HFFc6 (cell line): ENCODE measurements around the gene MYOC. TPM values are rescaled to one million over a fixed set of nuclear protein-coding genes. Genes with fewer than 3 reads are reported as not detected.

ENCODE experiments used
- DNase-seq: peaks from one replicate; pipeline ENCODE4 v3.0.0-alpha.2; 2018
- H3K27ac Mint-ChIP-seq: 2 replicates; pipeline ENCODE4 v1.8.0; 2020; ENCODE audit warnings: mild to moderate bottlenecking, mixed read lengths
- H3K27me3 Mint-ChIP-seq: 2 replicates; pipeline ENCODE4 v1.8.0; 2021; ENCODE audit warnings: mild to moderate bottlenecking, moderate library complexity, mixed read lengths; ENCODE audit not compliant: insufficient read depth
- H3K36me3 Mint-ChIP-seq: 2 replicates; pipeline ENCODE4 v1.8.0; 2021; ENCODE audit warnings: low read depth, mixed read lengths
- H3K4me1 Mint-ChIP-seq: 2 replicates; pipeline ENCODE4 v1.8.0; 2020; ENCODE audit warnings: low read depth, mixed read lengths
- H3K4me3 Mint-ChIP-seq: 2 replicates; pipeline ENCODE4 v1.8.0; 2020; ENCODE audit warnings: mild to moderate bottlenecking, moderate library complexity, mixed read lengths
- H3K9me3 Mint-ChIP-seq: 2 replicates; pipeline ENCODE4 v1.8.0; 2020; ENCODE audit warnings: mild to moderate bottlenecking, mixed read lengths
- total RNA-seq, 6 experiments: library from RNA; stranded (reverse); fragmentation: NEBNext Ultra II Directional; extraction: Animal tissue kit (Norgen Biotek cat#: 25700); gene quantifications; 2 replicates in 1 of 6; 3 replicates in 5 of 6; pipeline ENCODE4 v1.2.3, GENCODE V29; 2021
- TF ChIP-seq, protein P1 (sequence below): fragments of 200-600 bp; sonication (generic); IDR thresholded peaks from 2 replicates; pipeline ENCODE4 v1.5.0; 2021; ENCODE audit warnings: antibody characterized with exemption, mild to moderate bottlenecking

The MYOC gene
- total RNA-seq, 6 experiments from 2014 or later = 0.10 TPM; not detected in 5

DNA sequence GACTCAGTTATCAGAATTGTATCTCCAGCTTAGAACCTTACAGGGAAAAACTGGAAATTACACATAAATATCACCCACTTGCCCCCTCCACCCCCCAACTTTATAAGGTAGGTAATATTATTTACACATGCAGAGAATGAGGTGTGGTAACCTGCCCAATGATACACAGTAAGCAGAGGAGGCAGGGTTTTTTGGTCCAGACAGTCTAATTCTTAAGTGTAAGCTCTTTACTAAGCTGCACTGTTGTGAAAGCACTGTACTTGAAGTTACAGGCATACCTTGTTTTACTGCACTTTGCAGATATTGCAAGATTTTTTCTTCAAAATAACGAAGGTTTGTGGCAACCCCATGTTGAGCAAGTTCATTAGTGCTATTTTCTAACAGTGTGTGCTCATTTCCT lies 55.3 kb downstream of the MYOC start:
- Mint-ChIP-seq H3K27ac (no peak overlapping the region), H3K4me3 (no peak overlapping the region), H3K4me1 (peaks cover 6% of the 10 kb centered on the region; the same call in 1 of the 2 replicates), H3K27me3 (no peaks in the 10 kb centered on the region; the same call in 1 of the 2 replicates), H3K36me3 (peaks cover 25% of the 10 kb centered on the region), H3K9me3 (no peaks in the 10 kb centered on the region)
- TF ChIP-seq, protein P1, sequence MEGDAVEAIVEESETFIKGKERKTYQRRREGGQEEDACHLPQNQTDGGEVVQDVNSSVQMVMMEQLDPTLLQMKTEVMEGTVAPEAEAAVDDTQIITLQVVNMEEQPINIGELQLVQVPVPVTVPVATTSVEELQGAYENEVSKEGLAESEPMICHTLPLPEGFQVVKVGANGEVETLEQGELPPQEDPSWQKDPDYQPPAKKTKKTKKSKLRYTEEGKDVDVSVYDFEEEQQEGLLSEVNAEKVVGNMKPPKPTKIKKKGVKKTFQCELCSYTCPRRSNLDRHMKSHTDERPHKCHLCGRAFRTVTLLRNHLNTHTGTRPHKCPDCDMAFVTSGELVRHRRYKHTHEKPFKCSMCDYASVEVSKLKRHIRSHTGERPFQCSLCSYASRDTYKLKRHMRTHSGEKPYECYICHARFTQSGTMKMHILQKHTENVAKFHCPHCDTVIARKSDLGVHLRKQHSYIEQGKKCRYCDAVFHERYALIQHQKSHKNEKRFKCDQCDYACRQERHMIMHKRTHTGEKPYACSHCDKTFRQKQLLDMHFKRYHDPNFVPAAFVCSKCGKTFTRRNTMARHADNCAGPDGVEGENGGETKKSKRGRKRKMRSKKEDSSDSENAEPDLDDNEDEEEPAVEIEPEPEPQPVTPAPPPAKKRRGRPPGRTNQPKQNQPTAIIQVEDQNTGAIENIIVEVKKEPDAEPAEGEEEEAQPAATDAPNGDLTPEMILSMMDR = no peak
- no peak for DNase-seq

DNA sequence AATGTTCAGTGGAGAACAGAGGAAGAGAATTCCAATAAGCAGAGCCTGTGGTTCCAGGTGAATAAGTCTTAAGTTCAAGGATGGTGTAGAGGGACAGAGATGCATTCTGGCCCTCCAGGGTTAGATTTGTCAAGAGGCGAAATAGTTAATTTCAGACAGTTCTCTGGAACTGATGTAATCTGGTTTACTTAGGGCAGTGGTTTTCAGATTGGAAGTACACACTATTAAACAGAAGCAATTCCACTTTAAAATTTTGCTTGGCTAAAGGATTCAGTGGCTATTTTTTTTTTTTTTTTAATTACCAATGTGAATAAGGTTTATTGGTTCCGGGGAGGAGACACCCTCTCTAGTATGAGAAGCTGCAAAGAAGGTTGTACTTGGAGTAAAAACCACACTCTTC lies 55.8 kb downstream of the MYOC start:
- Mint-ChIP-seq H3K4me3 (no peak overlapping the region), H3K36me3 (peaks cover 27% of the 10 kb centered on the region), H3K9me3 (no peaks in the 10 kb centered on the region), H3K4me1 (peaks cover 6% of the 10 kb centered on the region; the same call in 1 of the 2 replicates), H3K27me3 (no peaks in the 10 kb centered on the region; the same call in 1 of the 2 replicates), H3K27ac (no peak overlapping the region)
- no peak for DNase-seq
- TF ChIP-seq, protein P1 = no peak

DNA sequence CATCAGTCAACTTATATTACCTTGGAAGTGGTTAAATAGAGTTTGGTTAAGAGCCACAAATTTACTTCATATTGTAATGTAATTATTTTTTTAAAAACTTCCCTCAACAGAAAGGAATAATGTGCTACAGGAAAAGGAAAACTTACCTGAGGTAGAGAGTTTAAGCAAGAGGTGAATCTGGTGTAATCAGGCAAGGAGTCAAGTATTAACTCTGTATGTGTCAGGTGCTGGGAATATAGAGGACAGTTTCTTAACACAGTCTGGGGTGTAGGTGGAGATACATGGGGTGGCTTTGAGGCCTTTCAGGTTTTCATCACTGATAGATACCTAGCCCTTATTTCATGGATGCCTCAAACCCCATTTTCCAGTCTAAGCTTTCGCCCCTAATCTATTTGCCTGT lies 56.4 kb downstream of the MYOC start:
- peaks cover 32% of the 10 kb centered on the region for H3K36me3 Mint-ChIP-seq
- TF ChIP-seq, protein P1 = no peak
- H3K4me1 Mint-ChIP-seq = peaks cover 6% of the 10 kb centered on the region; the same call in 1 of the 2 replicates
- no peaks in the 10 kb centered on the region for H3K9me3 Mint-ChIP-seq
- no peaks in the 10 kb centered on the region; the same call in 1 of the 2 replicates for H3K27me3 Mint-ChIP-seq
- no peak overlapping the region for H3K4me3 Mint-ChIP-seq
- DNase-seq = no peak
- H3K27ac Mint-ChIP-seq = no peak overlapping the region

DNA sequence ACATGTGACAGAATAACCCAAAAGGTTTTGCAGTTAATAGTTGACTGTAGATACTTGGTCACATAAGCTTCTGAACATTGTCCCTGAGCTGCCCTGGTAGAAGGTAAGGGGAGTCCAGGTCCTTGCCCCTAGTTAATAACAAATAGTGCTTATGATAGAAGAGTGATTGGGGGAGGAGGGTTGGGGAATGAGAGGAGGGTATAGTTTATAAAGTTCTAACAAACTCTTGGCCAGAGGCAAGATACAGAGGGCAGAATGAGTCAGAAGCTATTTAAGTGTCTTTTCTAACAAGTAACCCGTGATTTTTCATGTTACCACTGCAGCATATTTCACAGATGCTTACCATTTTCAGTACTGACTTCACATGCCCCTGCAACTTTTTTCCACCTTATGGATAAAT lies 57.2 kb downstream of the MYOC start:
- TF ChIP-seq, protein P1 = no peak
- Mint-ChIP-seq H3K9me3 (no peaks in the 10 kb centered on the region), H3K36me3 (peaks cover 36% of the 10 kb centered on the region), H3K27ac (0 out of 2 replicates have a peak overlapping the region, but pooled peaks have one; percentile 45), H3K27me3 (no peaks in the 10 kb centered on the region), H3K4me3 (no peak overlapping the region), H3K4me1 (peaks cover 7% of the 10 kb centered on the region)
- DNase-seq = peak; percentile 12

DNA sequence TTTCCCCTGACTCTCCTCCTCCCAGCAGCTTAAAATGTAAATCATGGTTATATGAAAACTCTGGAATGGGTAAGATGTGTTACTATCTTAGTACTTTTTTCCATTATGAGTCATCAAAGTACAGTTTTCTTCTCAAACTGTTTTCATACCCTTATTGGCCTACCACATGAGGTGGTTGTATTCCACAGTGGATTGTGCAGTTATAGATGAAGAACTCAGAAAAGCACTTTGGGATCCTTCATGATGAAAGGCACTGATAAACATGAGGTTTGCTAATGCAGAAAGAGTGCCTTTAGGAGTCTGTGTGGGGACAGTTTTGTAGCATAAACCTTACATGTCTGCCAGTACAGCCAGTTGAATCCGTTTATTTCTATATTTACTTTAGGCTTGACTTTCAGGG lies 62.5 kb downstream of the MYOC start:
- Mint-ChIP-seq H3K9me3 (no peaks in the 10 kb centered on the region), H3K4me3 (no peak overlapping the region), H3K36me3 (peaks cover 45% of the 10 kb centered on the region), H3K27ac (peak overlapping the region; percentile 71), H3K4me1 (peaks cover 18% of the 10 kb centered on the region), H3K27me3 (no peaks in the 10 kb centered on the region)
- peak; percentile 29 for DNase-seq
- TF ChIP-seq, protein P1 = no peak

DNA sequence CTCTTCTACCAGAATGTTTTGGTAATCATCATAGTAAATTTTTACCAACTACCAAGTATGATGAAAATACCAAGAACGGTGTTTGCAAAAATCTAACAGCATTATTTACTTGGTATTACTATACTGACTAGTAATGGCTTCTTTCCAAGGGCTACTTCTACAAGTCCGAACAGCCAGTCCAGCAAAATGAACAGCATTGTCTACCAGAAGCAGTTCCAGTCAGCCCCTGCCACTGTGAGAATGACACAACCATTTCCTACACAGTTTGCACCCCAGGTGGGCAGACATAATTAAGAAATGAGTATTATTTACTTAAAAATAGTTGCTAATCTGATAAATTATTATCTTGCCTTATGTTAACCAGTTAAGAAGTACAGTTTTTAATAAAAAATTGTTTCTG lies 64.3 kb downstream of the MYOC start:
- TF ChIP-seq, protein P1 = no peak
- DNase-seq = no peak
- peaks cover 24% of the 10 kb centered on the region for H3K4me1 Mint-ChIP-seq
- H3K27me3 Mint-ChIP-seq = no peaks in the 10 kb centered on the region
- H3K36me3 Mint-ChIP-seq = peaks cover 54% of the 10 kb centered on the region
- no peaks in the 10 kb centered on the region for H3K9me3 Mint-ChIP-seq
- no peak overlapping the region for H3K4me3 Mint-ChIP-seq
- no peak overlapping the region for H3K27ac Mint-ChIP-seq
